ENCODE data around the gene WAPL. TPM values are rescaled to one million over a fixed set of nuclear protein-coding genes. Genes with fewer than 3 reads are reported as not detected.

Gene WAPL
- total and polyA plus RNA-seq, 10 of the 15 experiments (the other 5 are each of a cell fraction or from before 2014, with no cell fraction given): 15.7 to 45.8 (median 29.0) TPM

DNA sequence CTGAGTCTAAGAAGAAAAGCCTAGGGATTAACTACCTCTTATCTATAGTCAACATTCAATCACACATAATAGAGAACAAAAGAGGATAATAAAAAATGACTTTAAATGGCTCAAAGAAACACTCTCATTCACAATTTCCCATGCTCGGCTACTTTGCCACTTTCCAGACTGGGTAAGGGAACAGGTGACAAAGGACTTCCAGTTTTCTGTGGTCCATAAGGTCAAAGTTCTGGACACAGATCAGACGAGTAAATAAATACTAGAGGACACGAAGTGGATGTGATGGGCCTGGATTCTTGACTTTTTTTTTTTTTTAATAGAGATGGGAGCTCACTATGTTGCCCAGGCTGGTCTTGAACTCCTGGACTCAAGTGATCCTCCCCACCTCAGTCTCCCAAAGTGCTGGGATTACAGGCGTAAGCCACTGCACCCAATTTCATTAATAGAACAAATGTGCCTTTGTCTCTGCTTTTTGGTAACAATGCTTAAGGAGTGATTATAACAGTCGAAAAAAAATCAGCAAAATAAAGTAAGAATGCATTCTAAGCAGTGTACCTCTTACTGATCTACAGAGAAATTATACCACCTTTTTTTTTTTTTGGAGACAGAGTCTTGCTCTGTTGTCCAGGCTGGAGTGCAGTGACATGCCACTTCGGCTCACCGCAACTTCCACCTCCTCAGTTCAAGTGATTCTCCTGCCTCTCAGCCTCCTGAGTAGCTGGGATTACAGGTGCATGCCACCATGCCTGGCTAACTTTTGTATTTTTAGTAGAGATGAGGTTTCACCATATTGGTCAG, 70.6 kb downstream of the WAPL start:
- no peak for FAIRE-seq
- Histone ChIP-seq H3K4me3 (no peak overlapping the region), H3K4me1 (ENCODE audit: control insufficient read depth, insufficient read depth, low read length) (no peaks in the 10 kb centered on the region; the same call in 1 of the 2 replicates), H3K27ac (ENCODE audit: control insufficient read depth, insufficient read depth) (no peak overlapping the region), H3K36me3 (ENCODE audit: control insufficient read depth in 2 of 2, insufficient read depth in 2 of 2, low read length in 1 of 2) (peaks cover 10 to 29% of the 10 kb centered on the region in 2 experiments), H4K20me1 (ENCODE audit: control insufficient read depth, insufficient read depth) (no peaks in the 10 kb centered on the region), H2AFZ (ENCODE audit: control insufficient read depth, low read depth, low read length) (no peak overlapping the region), H3K9me3 (replicated peaks; ENCODE audit: control insufficient read depth, insufficient read depth, low read length) (no peaks in the 10 kb centered on the region; the same call in 2 of the 3 replicates), H3K4me2 (ENCODE audit: control insufficient read depth, insufficient read depth) (no peak overlapping the region), H3K27me3 (replicated peaks in 1 of 2; ENCODE audit: control insufficient read depth in 2 of 2, insufficient read depth in 2 of 2, low read length in 1 of 2) (no peaks in the 10 kb centered on the region), H3K9ac (ENCODE audit: control insufficient read depth, insufficient read depth, low read length) (no peak overlapping the region), H3K79me2 (ENCODE audit: control insufficient read depth, insufficient read depth, low read length) (no peaks in the 10 kb centered on the region)
- intact Hi-C loops (cut with micrococcal nuclease; ENCODE audit: unreplicated experiment): no loop called here
- no peak for DNase-seq (ENCODE audit: low read depth, low spot score)
- BruUV-seq (replicated peaks): no TSS peak
- CTCF ChIA-PET: interaction anchor here (1.4 kb wide), 1 partner anchor 61 kb away, joined by 3 read pairs; no protein-coding TSS in a partner anchor
- TF ChIP-seq GATAD2B (conservative IDR thresholded peaks at IDR 0.05; ENCODE audit: low read depth) (no peak), YBX1 (IDR thresholded peaks at IDR 0.05) (no peak), TCF3 (IDR thresholded peaks at IDR 0.05; ENCODE audit: borderline replicate concordance, insufficient read depth, low read depth, low read length) (no peak), HDAC6 (IDR thresholded peaks at IDR 0.05; ENCODE audit: unreplicated experiment) (no peak), SIX5 (IDR thresholded peaks at IDR 0.05; ENCODE audit: low read depth, low read length, severe bottlenecking) (no peak), JUND (IDR thresholded peaks at IDR 0.05; ENCODE audit: low read depth, low read length) (no peak)
- TF ChIP-seq, protein P1, sequence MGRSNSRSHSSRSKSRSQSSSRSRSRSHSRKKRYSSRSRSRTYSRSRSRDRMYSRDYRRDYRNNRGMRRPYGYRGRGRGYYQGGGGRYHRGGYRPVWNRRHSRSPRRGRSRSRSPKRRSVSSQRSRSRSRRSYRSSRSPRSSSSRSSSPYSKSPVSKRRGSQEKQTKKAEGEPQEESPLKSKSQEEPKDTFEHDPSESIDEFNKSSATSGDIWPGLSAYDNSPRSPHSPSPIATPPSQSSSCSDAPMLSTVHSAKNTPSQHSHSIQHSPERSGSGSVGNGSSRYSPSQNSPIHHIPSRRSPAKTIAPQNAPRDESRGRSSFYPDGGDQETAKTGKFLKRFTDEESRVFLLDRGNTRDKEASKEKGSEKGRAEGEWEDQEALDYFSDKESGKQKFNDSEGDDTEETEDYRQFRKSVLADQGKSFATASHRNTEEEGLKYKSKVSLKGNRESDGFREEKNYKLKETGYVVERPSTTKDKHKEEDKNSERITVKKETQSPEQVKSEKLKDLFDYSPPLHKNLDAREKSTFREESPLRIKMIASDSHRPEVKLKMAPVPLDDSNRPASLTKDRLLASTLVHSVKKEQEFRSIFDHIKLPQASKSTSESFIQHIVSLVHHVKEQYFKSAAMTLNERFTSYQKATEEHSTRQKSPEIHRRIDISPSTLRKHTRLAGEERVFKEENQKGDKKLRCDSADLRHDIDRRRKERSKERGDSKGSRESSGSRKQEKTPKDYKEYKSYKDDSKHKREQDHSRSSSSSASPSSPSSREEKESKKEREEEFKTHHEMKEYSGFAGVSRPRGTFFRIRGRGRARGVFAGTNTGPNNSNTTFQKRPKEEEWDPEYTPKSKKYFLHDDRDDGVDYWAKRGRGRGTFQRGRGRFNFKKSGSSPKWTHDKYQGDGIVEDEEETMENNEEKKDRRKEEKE (IDR thresholded peaks at IDR 0.05): no peak
- SMC1A ChIA-PET (ENCODE audit: uncharacterized antibody, unreplicated experiment): interaction anchor here (1.7 to 2.4 kb wide), 3 partner anchors 13 to 51 kb away, joined by 6 to 7 read pairs (median 6); no protein-coding TSS in a partner anchor
- POLR2A ChIA-PET: no interaction called here
- in situ Hi-C loops (cut with MboI): no loop called here
- 78% methylated on average over 7 of the region's 7 CpGs for WGBS (ENCODE audit: insufficient coverage, insufficient replicate concordance, low lambda C conversion rate, missing lambda C conversion rate)
- RAD21 ChIA-PET (ENCODE audit: unreplicated experiment): interaction anchor here (1.3 kb wide), 1 partner anchor 40 kb away, joined by 3 read pairs; no protein-coding TSS in a partner anchor
- ATAC-seq: no peak
